Right hindlimb (tissue), 1 donor: Measurements from ENCODE around the gene ARL11.

Source experiments
- DNase-seq: peaks from one replicate; pipeline ENCODE4 v3.0.0-alpha.2; 2018

ARL11 gene

GRCh38 chr13:49615836-49616675 is 12.3 kb upstream of the ARL11 start:
- no peak for DNase-seq

- no peak for DNase-seq
Measured at GRCh38 chr13:49616676-49617065, 11.6 kb upstream of the ARL11 start.

DNA sequence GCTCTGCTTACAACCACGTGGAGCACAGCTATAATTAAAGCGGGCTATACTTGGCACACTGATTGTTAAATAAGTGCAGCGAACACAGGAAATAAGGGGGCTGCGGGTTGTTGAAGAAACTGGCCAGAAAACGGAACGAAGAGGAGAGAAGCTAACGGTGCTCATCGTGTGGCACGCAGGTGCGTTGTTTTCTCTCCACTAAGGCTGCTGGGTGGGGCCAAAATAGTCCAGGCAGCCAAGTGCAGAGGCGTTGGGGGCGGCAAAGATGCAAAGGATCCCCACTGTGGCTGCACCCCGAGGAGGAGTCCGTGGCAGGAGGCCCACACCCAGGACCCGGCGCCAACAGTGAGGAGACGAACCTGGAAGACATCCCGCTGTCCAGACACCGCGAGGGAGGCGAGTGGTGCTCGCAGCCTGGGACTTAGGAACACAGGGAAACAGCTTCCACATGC is 8.1 kb upstream of the ARL11 start:
- no peak for DNase-seq

GRCh38 chr13:49622174-49622946 is 5.9 kb upstream of the ARL11 start:
- DNase-seq = no peak

DNA sequence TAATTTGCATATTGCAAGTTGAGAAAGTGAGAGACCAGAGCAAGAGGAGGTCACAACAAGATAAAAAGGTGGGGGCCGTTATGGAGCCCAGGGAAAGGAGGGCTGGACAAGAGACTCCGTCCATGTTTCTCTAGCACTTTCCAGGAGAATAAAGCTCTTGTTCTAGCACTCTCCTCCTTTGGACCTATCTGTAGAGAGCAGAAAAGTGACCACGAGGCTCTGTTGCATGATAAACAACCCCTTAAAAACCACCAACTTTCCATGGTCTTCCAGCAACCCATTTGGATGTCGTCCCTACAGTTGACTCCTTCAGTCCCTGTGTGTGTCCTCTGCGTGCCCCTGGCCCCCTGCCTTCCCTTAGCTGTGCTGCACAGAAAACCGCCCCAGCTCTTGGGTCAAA is 4.1 kb upstream of the ARL11 start:
- no peak for DNase-seq

- DNase-seq = no peak
Measured at GRCh38 chr13:49625392-49626079, 2.8 kb upstream of the ARL11 start.

- DNase-seq = no peak
Measured at GRCh38 chr13:49629196-49629938, 1.1 kb downstream of the ARL11 start.

DNA sequence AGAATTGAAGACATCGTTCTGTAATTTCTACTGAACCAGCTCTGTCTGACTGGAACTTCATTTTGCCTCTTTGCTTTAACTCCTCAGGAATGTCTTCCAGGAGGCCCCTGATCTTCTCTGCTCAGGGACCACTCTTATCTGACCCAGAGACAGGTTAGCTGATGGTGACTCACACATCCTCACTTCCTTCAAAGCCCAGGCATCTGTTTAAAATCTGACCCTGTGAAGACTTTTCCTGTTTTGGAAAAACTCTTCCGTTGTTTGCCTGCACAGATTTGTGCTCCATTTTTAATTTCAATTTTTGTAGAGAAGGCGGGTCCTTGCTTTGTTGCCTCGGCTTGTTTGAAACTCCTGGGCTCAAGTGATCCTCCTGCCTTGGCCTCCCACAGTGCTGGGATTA is 1.6 kb downstream of the ARL11 start:
- no peak for DNase-seq

GRCh38 chr13:49630580-49630979 is 2.3 kb downstream of the ARL11 start:
- no peak for DNase-seq

DNA sequence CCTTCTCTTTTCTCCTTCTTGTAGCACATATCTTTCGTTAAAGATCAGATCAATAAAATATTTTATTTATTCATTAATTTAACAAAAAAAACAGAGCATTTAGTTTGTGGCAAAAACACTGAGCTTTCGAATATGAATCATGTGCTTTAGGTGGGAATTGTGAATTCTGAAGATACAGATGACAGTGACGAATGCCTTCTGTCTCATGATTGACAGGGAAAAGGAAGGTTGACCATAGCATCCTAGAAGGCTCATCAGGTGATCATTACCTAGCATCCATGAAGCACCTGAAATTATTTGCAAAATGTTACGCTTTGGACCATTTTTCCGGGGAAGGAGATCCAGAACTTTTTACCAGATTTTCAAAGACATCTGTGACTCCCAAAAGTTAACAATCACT is 3.8 kb downstream of the ARL11 start:
- no peak for DNase-seq

DNA sequence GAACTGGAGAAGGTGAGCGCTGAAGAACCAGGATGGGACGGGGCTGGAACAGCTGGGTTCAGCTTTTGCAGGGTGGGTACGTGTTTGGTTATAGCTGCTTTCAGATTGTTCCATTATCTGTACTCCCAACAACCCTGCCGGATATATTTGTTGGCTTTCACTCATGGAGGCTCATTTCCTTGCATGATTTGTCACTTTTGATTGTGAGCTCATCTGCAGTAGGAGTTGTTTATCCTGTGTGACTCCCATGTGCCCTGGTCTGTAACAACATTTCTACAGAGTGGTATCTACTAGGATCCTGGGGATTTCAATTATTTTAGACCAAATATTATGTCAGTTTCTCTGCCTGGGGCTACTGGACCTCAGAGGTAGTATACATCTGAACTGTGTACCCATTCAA is 5.4 kb downstream of the ARL11 start:
- DNase-seq = no peak

DNA sequence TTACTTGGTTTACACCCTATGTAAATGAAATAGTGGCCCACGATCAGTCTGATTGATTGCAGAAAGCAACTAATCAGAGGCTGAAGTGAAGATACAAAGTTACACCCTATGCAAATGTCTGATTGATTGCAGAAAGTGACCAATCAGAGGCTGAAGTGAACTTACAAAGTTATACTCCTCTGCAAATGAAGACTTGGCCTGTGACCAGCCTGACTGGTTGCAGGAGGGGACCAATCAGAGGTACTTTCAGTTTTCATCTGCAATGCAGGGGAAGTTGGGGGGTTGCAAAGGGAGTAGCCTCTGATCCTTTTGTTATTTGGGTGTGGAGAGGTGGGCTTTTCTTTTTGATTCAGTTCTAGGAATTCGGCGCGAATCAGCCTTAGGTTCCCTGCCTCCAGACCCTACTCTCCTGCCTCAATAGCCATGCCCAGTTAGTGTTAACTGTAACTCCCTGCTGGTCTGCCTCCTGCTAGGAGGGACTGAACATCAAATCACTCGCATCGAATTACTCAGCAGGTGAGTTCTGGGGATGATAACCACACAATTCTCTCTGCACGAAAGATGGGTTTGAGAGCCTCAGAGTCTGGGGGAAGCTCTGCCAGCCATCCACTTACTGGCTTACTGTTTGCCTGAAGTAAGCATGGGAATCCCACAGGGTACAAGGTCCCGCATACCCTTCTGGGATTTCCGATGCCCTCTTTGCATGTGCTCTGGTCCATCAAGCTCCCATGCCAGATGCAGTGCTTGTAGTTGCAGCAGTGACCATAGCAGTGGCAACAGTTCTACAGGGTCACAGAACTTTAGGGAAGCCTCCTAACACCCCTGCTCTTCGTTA is 7.5 kb downstream of the ARL11 start:
- no peak for DNase-seq

DNA sequence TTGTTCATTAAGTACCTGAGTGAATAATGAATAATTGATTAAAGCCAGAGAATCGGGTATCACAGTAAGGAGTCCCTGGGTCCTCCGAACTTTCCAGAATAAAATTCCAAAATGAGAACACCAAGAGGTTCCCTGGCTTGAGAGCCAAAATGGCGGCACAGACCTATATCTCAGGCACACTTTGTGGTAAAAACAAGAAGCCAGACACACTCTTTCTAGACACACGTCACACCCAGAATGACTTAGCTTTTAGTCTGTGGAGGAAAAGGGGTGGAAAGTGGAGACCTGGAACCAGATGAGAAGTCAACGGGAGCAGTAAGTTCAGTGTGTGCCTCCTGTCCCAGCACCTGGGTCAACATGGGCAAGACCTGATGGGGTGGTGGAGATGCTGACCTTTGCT is 8.4 kb downstream of the ARL11 start:
- no peak for DNase-seq

DNA sequence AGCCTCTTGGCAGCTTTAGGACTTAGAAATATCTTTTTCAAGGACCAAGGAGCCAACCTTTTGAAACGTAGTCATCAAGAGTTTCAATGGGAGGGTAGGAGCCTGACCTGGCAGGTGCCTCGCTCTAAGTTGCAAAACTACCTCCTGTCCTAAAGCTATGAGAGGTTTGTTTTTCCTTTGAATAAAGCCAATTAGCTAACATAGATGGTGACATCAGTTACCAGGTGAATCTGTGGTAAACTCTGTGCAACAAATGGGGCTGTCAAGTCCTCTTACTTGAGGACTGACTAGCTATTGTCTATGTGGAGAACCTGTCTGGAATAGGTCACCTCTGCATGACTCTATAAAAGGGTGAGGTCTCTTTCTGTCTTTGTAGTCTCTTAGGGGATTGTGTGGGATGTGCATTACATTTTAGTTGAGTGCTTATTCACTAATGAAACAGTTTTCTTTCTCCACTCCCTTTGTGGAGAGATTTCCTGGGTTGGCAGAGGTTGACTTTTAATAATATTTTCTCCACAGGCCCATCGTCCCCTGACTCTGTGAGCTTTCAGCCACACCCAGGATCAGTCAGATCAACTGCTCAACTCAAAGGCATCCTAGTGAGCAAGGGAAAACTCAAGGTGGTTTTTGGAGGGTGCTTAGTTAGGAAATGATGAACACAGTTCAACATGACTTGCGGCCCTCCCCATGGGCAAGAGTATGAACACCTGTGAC is 9.9 kb downstream of the ARL11 start:
- no peak for DNase-seq

- DNase-seq = no peak
Measured at GRCh38 chr13:49638744-49639072, 10.4 kb downstream of the ARL11 start.

- no peak for DNase-seq
Measured at GRCh38 chr13:49641801-49642291, 13.5 kb downstream of the ARL11 start.

DNA sequence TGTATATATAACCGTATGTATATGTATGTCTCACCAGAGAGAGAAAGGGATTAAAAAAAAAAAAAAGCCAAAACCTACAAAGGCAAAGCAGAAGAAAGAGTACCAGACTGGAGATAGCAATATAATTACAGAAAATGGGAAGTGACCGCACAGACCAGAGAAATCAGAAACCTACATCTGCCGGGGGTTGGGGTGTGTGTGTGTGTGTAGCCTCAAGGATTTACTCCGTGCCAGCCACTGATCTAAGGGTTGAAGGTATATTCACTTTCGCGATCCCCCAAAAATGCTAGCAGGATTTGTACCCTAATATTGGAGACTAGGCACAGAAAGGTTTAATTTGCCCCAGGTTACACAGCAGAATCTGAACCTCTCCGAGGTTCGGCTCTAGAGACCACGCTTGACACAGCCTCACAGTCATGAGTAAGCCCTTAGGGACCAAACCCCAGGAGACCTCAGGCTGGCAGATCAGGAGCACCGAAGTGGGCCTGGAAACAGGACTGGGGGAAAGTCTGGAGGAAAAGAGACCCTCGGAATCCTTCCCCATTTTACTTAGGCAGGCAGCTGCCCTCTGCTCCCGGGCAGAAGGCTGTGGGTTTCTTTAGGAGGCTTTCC is 14.8 kb downstream of the ARL11 start:
- DNase-seq = no peak

- DNase-seq = no peak
Measured at GRCh38 chr13:49645451-49645850, 17.1 kb downstream of the ARL11 start.

GRCh38 chr13:49646688-49647087 is 18.4 kb downstream of the ARL11 start:
- DNase-seq = no peak

GRCh38 chr13:49649244-49649962 is 21.1 kb downstream of the ARL11 start:
- no peak for DNase-seq
